Stimulated activated CD4-positive, alpha-beta T cell treated with anti-CD3 and anti-CD28 coated beads, Interleukin-1b, Interleukin-23, amount 100 ng/mL, for 1 hour (primary cell): Measurements from ENCODE around the gene POLA1.
"Not testable (repeated sequence)": the region's sequence is repeated elsewhere in the genome, so short reads cannot be mapped to it uniquely, and the experiment has no call there.

Experiments
- DNase-seq, 2 donors: peaks; one replicate each; pipeline ENCODE4 v3.0.0-alpha.2; 2020; ENCODE audit warnings: low read depth in 2 of 2

Gene POLA1

GRCh38 chrX:24799565-24799964, 105.8 kb downstream of the POLA1 start:
- DNase-seq, result no peak

GRCh38 chrX:24805201-24805600, 111.5 kb downstream of the POLA1 start:
- DNase-seq, result no peak

GRCh38 chrX:24819807-24820206, 126.1 kb downstream of the POLA1 start:
- not testable (repeated sequence) for DNase-seq

GRCh38 chrX:24828147-24828546, 134.4 kb downstream of the POLA1 start:
- DNase-seq, result no peak

GRCh38 chrX:24828600-24828999, 134.9 kb downstream of the POLA1 start:
- no peak for DNase-seq

GRCh38 chrX:24833695-24834094, 140.0 kb downstream of the POLA1 start:
- DNase-seq, result no peak

- no peak for DNase-seq
Measured at GRCh38 chrX:24837966-24838365, 144.2 kb downstream of the POLA1 start.

- no peak for DNase-seq
Measured at GRCh38 chrX:24838629-24839028, 144.9 kb downstream of the POLA1 start.

- no peak for DNase-seq
Measured at GRCh38 chrX:24839331-24839730, 145.6 kb downstream of the POLA1 start.

- no peak for DNase-seq
Measured at GRCh38 chrX:24842486-24842885, 148.8 kb downstream of the POLA1 start.

- DNase-seq, result no peak
Measured at GRCh38 chrX:24846550-24847150, 152.9 kb downstream of the POLA1 start.

- no peak for DNase-seq
Measured at GRCh38 chrX:24851289-24851688, 157.6 kb downstream of the POLA1 start.

GRCh38 chrX:24851780-24852179, 158.1 kb downstream of the POLA1 start:
- no peak for DNase-seq

- no peak for DNase-seq
Measured at GRCh38 chrX:24858004-24858746, 164.5 kb downstream of the POLA1 start.

- DNase-seq, result no peak
Measured at GRCh38 chrX:24859211-24859841, 165.6 kb downstream of the POLA1 start.

- DNase-seq, result no peak
Measured at GRCh38 chrX:24860140-24860539, 166.4 kb downstream of the POLA1 start.

- DNase-seq, result no peak
Measured at GRCh38 chrX:24862343-24862742, 168.6 kb downstream of the POLA1 start.

GRCh38 chrX:24863779-24864178, 170.1 kb downstream of the POLA1 start:
- not testable (repeated sequence) for DNase-seq

GRCh38 chrX:24870143-24870542, 176.4 kb downstream of the POLA1 start:
- no peak for DNase-seq

- no peak for DNase-seq
Measured at GRCh38 chrX:24874604-24875247, 181.0 kb downstream of the POLA1 start.

- DNase-seq, result no peak
Measured at GRCh38 chrX:24876530-24877287, 183.0 kb downstream of the POLA1 start.

- DNase-seq, result no peak
Measured at GRCh38 chrX:24877288-24877664, 183.6 kb downstream of the POLA1 start.
